Measurements from ENCODE around the gene GATA6. TPM values are rescaled to one million over a fixed set of nuclear protein-coding genes. Genes with fewer than 3 reads are reported as not detected.

The GATA6 gene
- total and polyA plus RNA-seq, 2 of the 13 experiments (the other 11 are each of a cell fraction or from before 2014, with no cell fraction given): 0.84 to 3.2 TPM

DNA sequence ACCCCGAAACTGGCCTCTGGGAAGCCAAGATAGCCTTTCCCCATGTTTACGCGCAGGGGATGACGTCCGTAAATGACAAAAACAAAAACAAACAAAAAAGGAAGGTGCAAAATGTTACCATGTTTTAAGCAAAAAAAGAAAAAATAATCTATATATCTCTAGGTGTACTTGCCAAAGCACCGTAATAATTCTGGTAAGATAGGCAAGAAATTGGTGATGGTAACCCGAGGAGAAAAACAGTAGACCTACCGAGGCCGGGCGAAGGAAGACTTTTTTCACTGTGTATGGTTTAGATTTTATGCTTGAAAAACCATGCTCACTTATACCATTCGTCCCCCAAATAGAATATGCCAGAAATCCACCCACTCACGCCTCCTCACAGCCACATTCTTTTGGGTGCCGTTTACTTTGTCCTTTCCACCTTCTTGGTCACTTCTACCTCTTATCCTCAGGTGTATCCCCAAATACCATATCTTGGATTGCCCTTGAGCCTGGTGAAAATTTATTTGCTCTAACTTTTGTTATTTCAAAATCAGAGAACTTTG lies 8.0 kb downstream of the GATA6 start:
- no peaks in the 10 kb centered on the region for H3K9me3 ChIP-seq (ENCODE audit: low read length)
- WGBS (ENCODE audit: low lambda C conversion rate): 95% methylated on average over 13 of the region's 13 CpGs
- FAIRE-seq: no peak
- peaks cover 3% of the 10 kb centered on the region for H3K79me2 ChIP-seq (ENCODE audit: insufficient read depth, low read length)
- H3K9ac ChIP-seq (ENCODE audit: insufficient read depth, low read depth, low read length): no peak overlapping the region
- ATAC-seq: no peak
- no peak overlapping the region for H2AFZ ChIP-seq (ENCODE audit: low read length)
- POLR2A ChIA-PET: no interaction called here
- no peaks in the 10 kb centered on the region for H4K20me1 ChIP-seq (ENCODE audit: insufficient read depth, low read length)
- H3K4me3 ChIP-seq (replicated peaks in 1 of 3; ENCODE audit: insufficient read depth in 1 of 3, low read depth in 2 of 3, low read length in 3 of 3): no peak overlapping the region
- TF ChIP-seq NFE2L1 (CRISPR knock-in tag; IDR thresholded peaks at IDR 0.05; ENCODE audit: borderline replicate concordance) (no peak), ZMYM4 (CRISPR knock-in tag; IDR thresholded peaks at IDR 0.05) (no peak), ZNF530 (CRISPR knock-in tag; IDR thresholded peaks at IDR 0.05; ENCODE audit: low read depth) (no peak), ZNF274 (CRISPR knock-in tag; IDR thresholded peaks at IDR 0.05) (no peak)
- TF ChIP-seq, protein P1, sequence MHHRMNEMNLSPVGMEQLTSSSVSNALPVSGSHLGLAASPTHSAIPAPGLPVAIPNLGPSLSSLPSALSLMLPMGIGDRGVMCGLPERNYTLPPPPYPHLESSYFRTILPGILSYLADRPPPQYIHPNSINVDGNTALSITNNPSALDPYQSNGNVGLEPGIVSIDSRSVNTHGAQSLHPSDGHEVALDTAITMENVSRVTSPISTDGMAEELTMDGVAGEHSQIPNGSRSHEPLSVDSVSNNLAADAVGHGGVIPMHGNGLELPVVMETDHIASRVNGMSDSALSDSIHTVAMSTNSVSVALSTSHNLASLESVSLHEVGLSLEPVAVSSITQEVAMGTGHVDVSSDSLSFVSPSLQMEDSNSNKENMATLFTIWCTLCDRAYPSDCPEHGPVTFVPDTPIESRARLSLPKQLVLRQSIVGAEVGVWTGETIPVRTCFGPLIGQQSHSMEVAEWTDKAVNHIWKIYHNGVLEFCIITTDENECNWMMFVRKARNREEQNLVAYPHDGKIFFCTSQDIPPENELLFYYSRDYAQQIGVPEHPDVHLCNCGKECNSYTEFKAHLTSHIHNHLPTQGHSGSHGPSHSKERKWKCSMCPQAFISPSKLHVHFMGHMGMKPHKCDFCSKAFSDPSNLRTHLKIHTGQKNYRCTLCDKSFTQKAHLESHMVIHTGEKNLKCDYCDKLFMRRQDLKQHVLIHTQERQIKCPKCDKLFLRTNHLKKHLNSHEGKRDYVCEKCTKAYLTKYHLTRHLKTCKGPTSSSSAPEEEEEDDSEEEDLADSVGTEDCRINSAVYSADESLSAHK (CRISPR knock-in tag; IDR thresholded peaks at IDR 0.05; ENCODE audit: borderline replicate concordance): no peak
- no TSS peak for BruUV-seq (replicated peaks)
- DNase-seq (ENCODE audit: low spot score): no peak
- CTCF ChIA-PET (ENCODE audit: low intra/inter-chr PET ratio, low total read pairs): no interaction called here
- H3K27ac ChIP-seq (ENCODE audit: extremely low read length, insufficient read depth, low read length): no peak overlapping the region
- in situ Hi-C loops (cut with HindIII; ENCODE audit: extremely low pct_ligation_motif_present, low pct_unique_long_range_greater_than_20kb): no loop called here
- peaks cover 36% of the 10 kb centered on the region for H3K4me1 ChIP-seq (ENCODE audit: insufficient read depth, low read length)
- no peak overlapping the region for H3K4me2 ChIP-seq (ENCODE audit: low read depth, low read length)
- H3K36me3 ChIP-seq (replicated peaks in 1 of 2; ENCODE audit: control insufficient read depth in 1 of 2, insufficient read depth in 2 of 2, low read length in 2 of 2): no peaks in the 10 kb centered on the region; a peak in 1 of 5 replicates
- intact Hi-C loops (cut with micrococcal nuclease; ENCODE audit: unreplicated experiment): loop anchor here (10.0 kb wide), 2 partner anchors 107 to 153 kb away; no protein-coding TSS in a partner anchor
- no peaks in the 10 kb centered on the region for H3K27me3 ChIP-seq (ENCODE audit: control insufficient read depth in 1 of 2, insufficient read depth in 2 of 2, low read length in 2 of 2)

DNA sequence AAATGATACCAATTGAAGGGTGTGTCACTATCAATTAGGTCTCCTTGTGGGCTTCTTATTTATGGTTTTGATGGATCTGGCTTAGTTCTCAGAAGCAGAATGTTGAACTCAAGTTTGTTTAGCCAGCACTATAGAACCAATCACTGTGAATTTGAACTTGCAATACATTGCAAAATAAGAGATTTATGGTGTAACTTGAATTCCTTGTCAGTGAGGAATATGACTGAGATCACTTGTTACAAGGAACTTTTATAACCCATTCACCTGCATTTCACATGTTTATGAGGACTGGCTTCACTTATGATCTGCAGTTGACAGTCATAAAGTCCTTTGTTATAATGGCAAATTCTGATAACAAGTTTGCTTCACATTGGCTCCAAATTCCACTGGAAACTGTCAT lies 9.8 kb downstream of the GATA6 start:
- no peaks in the 10 kb centered on the region for H4K20me1 ChIP-seq (ENCODE audit: insufficient read depth, low read length)
- H3K9ac ChIP-seq (ENCODE audit: insufficient read depth, low read depth, low read length): no peak overlapping the region
- peaks cover 24% of the 10 kb centered on the region for H3K4me1 ChIP-seq (ENCODE audit: insufficient read depth, low read length)
- intact Hi-C loops (cut with micrococcal nuclease; ENCODE audit: unreplicated experiment): loop anchor here (10.0 kb wide), 2 partner anchors 106 to 154 kb away; no protein-coding TSS in a partner anchor
- in situ Hi-C loops (cut with HindIII; ENCODE audit: extremely low pct_ligation_motif_present, low pct_unique_long_range_greater_than_20kb): no loop called here
- no peaks in the 10 kb centered on the region for H3K27me3 ChIP-seq (ENCODE audit: control insufficient read depth in 1 of 2, insufficient read depth in 2 of 2, low read length in 2 of 2)
- no peak overlapping the region for H2AFZ ChIP-seq (ENCODE audit: low read length)
- H3K79me2 ChIP-seq (ENCODE audit: insufficient read depth, low read length): peaks cover 3% of the 10 kb centered on the region
- POLR2A ChIA-PET: no interaction called here
- ATAC-seq: no peak
- H3K4me3 ChIP-seq (replicated peaks in 1 of 3; ENCODE audit: insufficient read depth in 1 of 3, low read depth in 2 of 3, low read length in 3 of 3): no peak overlapping the region
- no peak overlapping the region for H3K4me2 ChIP-seq (ENCODE audit: low read depth, low read length)
- no peaks in the 10 kb centered on the region for H3K9me3 ChIP-seq (ENCODE audit: low read length)
- peaks cover 4 to 8% of the 10 kb centered on the region in 2 experiments; a peak in 2 of 5 replicates for H3K36me3 ChIP-seq (replicated peaks in 1 of 2; ENCODE audit: control insufficient read depth in 1 of 2, insufficient read depth in 2 of 2, low read length in 2 of 2)
- FAIRE-seq: no peak
- no peak overlapping the region for H3K27ac ChIP-seq (ENCODE audit: extremely low read length, insufficient read depth, low read length)
- CTCF ChIA-PET (ENCODE audit: low intra/inter-chr PET ratio, low total read pairs): no interaction called here
- no TSS peak for BruUV-seq (replicated peaks)
- DNase-seq (ENCODE audit: low spot score): no peak
- TF ChIP-seq, protein P2, sequence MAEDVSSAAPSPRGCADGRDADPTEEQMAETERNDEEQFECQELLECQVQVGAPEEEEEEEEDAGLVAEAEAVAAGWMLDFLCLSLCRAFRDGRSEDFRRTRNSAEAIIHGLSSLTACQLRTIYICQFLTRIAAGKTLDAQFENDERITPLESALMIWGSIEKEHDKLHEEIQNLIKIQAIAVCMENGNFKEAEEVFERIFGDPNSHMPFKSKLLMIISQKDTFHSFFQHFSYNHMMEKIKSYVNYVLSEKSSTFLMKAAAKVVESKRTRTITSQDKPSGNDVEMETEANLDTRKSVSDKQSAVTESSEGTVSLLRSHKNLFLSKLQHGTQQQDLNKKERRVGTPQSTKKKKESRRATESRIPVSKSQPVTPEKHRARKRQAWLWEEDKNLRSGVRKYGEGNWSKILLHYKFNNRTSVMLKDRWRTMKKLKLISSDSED (CRISPR knock-in tag; IDR thresholded peaks at IDR 0.05): no peak
- TF ChIP-seq, protein P3, sequence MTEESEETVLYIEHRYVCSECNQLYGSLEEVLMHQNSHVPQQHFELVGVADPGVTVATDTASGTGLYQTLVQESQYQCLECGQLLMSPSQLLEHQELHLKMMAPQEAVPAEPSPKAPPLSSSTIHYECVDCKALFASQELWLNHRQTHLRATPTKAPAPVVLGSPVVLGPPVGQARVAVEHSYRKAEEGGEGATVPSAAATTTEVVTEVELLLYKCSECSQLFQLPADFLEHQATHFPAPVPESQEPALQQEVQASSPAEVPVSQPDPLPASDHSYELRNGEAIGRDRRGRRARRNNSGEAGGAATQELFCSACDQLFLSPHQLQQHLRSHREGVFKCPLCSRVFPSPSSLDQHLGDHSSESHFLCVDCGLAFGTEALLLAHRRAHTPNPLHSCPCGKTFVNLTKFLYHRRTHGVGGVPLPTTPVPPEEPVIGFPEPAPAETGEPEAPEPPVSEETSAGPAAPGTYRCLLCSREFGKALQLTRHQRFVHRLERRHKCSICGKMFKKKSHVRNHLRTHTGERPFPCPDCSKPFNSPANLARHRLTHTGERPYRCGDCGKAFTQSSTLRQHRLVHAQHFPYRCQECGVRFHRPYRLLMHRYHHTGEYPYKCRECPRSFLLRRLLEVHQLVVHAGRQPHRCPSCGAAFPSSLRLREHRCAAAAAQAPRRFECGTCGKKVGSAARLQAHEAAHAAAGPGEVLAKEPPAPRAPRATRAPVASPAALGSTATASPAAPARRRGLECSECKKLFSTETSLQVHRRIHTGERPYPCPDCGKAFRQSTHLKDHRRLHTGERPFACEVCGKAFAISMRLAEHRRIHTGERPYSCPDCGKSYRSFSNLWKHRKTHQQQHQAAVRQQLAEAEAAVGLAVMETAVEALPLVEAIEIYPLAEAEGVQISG (CRISPR knock-in tag; IDR thresholded peaks at IDR 0.05): no peak
- TF ChIP-seq RARA (CRISPR knock-in tag; IDR thresholded peaks at IDR 0.05) (no peak), ZNF558 (CRISPR knock-in tag; IDR thresholded peaks at IDR 0.05; ENCODE audit: borderline replicate concordance) (no peak), ZBTB42 (CRISPR knock-in tag; IDR thresholded peaks at IDR 0.05) (no peak), ARNTL (CRISPR knock-in tag; IDR thresholded peaks at IDR 0.05) (no peak)
